ENCODE measurements around the gene MTAP.

MTAP gene

GRCh38 chr9:21802418-21803000 is at the start of gene MTAP:
MTAP (plus strand) TSS chr9:21802636; CDS start chr9:21802749, 113 bp downstream.
- in situ Hi-C loops (cut with MboI; ENCODE audit: low sequenced_read_pairs) = loop anchor here (25.0 kb wide), 2 partner anchors 435 to 660 kb away; no protein-coding TSS in a partner anchor

- in situ Hi-C loops (cut with MboI; ENCODE audit: low sequenced_read_pairs) = no loop called here
These were observed 48.9 kb upstream of the MTAP start for GRCh38 chr9:21753523-21753922.

GRCh38 chr9:21754741-21755140 is 47.7 kb upstream of the MTAP start:
- in situ Hi-C loops (cut with MboI; ENCODE audit: low sequenced_read_pairs) = no loop called here

GRCh38 chr9:21758540-21758939 is 43.9 kb upstream of the MTAP start:
- in situ Hi-C loops (cut with MboI; ENCODE audit: low sequenced_read_pairs) = no loop called here

GRCh38 chr9:21761309-21761901 is 41.0 kb upstream of the MTAP start:
- in situ Hi-C loops (cut with MboI; ENCODE audit: low sequenced_read_pairs) = no loop called here

GRCh38 chr9:21762064-21762463 is 40.4 kb upstream of the MTAP start:
- in situ Hi-C loops (cut with MboI; ENCODE audit: low sequenced_read_pairs) = no loop called here

- in situ Hi-C loops (cut with MboI; ENCODE audit: low sequenced_read_pairs) = no loop called here
These were observed 37.6 kb upstream of the MTAP start for GRCh38 chr9:21764846-21765245.

- in situ Hi-C loops (cut with MboI; ENCODE audit: low sequenced_read_pairs) = no loop called here
These were observed 36.3 kb upstream of the MTAP start for GRCh38 chr9:21766096-21766495.

- in situ Hi-C loops (cut with MboI; ENCODE audit: low sequenced_read_pairs) = no loop called here
These were observed 31.4 kb upstream of the MTAP start for GRCh38 chr9:21770871-21771560.

GRCh38 chr9:21777701-21778100 is 24.7 kb upstream of the MTAP start:
- in situ Hi-C loops (cut with MboI; ENCODE audit: low sequenced_read_pairs) = no loop called here

- in situ Hi-C loops (cut with MboI; ENCODE audit: low sequenced_read_pairs) = no loop called here
These were observed 24.1 kb upstream of the MTAP start for GRCh38 chr9:21778304-21778703.

GRCh38 chr9:21779397-21779796 is 23.0 kb upstream of the MTAP start:
- in situ Hi-C loops (cut with MboI; ENCODE audit: low sequenced_read_pairs) = no loop called here

GRCh38 chr9:21781656-21782055 is 20.8 kb upstream of the MTAP start:
- in situ Hi-C loops (cut with MboI; ENCODE audit: low sequenced_read_pairs) = no loop called here

GRCh38 chr9:21782205-21782604 is 20.2 kb upstream of the MTAP start:
- in situ Hi-C loops (cut with MboI; ENCODE audit: low sequenced_read_pairs) = no loop called here

GRCh38 chr9:21788752-21789151 is 13.7 kb upstream of the MTAP start:
- in situ Hi-C loops (cut with MboI; ENCODE audit: low sequenced_read_pairs) = no loop called here

- in situ Hi-C loops (cut with MboI; ENCODE audit: low sequenced_read_pairs) = no loop called here
These were observed 12.8 kb upstream of the MTAP start for GRCh38 chr9:21789541-21790037.

- in situ Hi-C loops (cut with MboI; ENCODE audit: low sequenced_read_pairs) = no loop called here
These were observed 7.0 kb upstream of the MTAP start for GRCh38 chr9:21795483-21795882.

GRCh38 chr9:21796768-21797167 is 5.7 kb upstream of the MTAP start:
- in situ Hi-C loops (cut with MboI; ENCODE audit: low sequenced_read_pairs) = no loop called here

GRCh38 chr9:21800931-21801682 is 1.3 kb upstream of the MTAP start:
- in situ Hi-C loops (cut with MboI; ENCODE audit: low sequenced_read_pairs) = loop anchor here (25.0 kb wide), 2 partner anchors 436 to 661 kb away; no protein-coding TSS in a partner anchor

- in situ Hi-C loops (cut with MboI; ENCODE audit: low sequenced_read_pairs) = loop anchor here (25.0 kb wide), 2 partner anchors 435 to 660 kb away; no protein-coding TSS in a partner anchor
These were observed 586 bp upstream of the MTAP start for GRCh38 chr9:21801683-21802417.
